ENCODE measurements around the gene PTGES2. TPM values are rescaled to one million over a fixed set of nuclear protein-coding genes. Genes with fewer than 3 reads are reported as not detected.
A peak's percentile ranks its signal among the peaks of the same experiment; 100 is the strongest.

Gene PTGES2
- total and polyA plus RNA-seq, 9 of the 15 experiments (the other 6 are each of a cell fraction or from before 2014, with no cell fraction given), result 2.4 to 196 (median 90.1) TPM

DNA sequence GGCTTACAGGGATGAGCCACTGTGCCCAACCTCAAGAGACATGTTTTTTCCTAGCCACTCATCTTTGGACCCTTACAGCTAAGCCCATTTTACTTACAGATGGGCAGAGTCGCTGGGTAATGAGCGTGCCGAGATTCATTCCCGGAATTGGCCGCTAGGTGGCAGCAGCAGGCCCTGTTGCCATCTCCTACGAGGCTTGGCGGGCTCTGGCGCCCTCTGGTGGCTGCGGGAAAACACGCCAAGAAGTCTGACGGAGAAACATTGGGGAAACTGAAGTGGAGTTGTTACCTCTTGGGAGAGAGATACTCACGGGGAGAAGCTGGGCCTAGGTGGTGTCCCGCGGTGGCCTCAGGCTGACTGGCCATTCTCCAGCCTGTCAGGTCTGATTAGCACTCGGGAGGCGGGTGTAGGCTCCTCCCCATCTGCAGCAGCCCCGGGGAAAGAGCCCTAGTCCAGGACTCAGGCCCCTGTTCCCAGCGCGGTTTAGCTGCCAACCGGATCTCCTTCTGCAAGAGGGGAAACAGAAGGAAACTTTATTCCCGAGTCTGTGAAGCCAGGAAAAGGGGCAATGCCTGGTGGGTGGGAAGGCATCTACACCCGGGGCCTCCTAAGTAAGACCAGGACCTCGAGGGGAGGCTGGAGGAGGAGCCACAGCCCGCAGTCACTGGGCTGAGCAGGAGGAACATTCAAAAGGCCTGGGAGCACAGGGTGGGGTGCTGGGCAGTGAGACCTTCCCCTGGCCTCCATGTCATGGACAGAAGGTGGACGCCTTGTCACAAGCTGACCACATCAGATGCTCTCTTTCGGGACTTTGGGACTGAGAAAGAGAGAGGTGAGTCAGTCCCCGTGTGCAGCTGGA lies 9.7 kb downstream of the PTGES2 start (continued):
- TF ChIP-seq, protein P1, sequence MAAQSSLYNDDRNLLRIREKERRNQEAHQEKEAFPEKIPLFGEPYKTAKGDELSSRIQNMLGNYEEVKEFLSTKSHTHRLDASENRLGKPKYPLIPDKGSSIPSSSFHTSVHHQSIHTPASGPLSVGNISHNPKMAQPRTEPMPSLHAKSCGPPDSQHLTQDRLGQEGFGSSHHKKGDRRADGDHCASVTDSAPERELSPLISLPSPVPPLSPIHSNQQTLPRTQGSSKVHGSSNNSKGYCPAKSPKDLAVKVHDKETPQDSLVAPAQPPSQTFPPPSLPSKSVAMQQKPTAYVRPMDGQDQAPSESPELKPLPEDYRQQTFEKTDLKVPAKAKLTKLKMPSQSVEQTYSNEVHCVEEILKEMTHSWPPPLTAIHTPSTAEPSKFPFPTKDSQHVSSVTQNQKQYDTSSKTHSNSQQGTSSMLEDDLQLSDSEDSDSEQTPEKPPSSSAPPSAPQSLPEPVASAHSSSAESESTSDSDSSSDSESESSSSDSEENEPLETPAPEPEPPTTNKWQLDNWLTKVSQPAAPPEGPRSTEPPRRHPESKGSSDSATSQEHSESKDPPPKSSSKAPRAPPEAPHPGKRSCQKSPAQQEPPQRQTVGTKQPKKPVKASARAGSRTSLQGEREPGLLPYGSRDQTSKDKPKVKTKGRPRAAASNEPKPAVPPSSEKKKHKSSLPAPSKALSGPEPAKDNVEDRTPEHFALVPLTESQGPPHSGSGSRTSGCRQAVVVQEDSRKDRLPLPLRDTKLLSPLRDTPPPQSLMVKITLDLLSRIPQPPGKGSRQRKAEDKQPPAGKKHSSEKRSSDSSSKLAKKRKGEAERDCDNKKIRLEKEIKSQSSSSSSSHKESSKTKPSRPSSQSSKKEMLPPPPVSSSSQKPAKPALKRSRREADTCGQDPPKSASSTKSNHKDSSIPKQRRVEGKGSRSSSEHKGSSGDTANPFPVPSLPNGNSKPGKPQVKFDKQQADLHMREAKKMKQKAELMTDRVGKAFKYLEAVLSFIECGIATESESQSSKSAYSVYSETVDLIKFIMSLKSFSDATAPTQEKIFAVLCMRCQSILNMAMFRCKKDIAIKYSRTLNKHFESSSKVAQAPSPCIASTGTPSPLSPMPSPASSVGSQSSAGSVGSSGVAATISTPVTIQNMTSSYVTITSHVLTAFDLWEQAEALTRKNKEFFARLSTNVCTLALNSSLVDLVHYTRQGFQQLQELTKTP (IDR thresholded peaks at IDR 0.05; ENCODE audit: low read depth in 1 of 2, partially characterized antibody in 2 of 2), result no peak
- peak; percentile 69; the same call in 1 of the 2 replicates for TF ChIP-seq GABPB1 (CRISPR knock-in tag; IDR thresholded peaks at IDR 0.05)
- TF ChIP-seq BRF1 (IDR thresholded peaks at IDR 0.05; ENCODE audit: borderline replicate concordance, extremely low read depth, insufficient read length), result no peak
- TF ChIP-seq, protein P2, sequence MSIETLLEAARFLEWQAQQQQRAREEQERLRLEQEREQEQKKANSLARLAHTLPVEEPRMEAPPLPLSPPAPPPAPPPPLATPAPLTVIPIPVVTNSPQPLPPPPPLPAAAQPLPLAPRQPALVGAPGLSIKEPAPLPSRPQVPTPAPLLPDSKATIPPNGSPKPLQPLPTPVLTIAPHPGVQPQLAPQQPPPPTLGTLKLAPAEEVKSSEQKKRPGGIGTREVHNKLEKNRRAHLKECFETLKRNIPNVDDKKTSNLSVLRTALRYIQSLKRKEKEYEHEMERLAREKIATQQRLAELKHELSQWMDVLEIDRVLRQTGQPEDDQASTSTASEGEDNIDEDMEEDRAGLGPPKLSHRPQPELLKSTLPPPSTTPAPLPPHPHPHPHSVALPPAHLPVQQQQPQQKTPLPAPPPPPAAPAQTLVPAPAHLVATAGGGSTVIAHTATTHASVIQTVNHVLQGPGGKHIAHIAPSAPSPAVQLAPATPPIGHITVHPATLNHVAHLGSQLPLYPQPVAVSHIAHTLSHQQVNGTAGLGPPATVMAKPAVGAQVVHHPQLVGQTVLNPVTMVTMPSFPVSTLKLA (conservative IDR thresholded peaks at IDR 0.05), result peak in 1 of 2 experiments; percentile 56; a peak in 3 of 4 replicates
- no peak for TF ChIP-seq FIP1L1 (IDR thresholded peaks at IDR 0.05; ENCODE audit: low read depth, low read length, poor library complexity, severe bottlenecking)
- no peak for TF ChIP-seq PTRF (tag; IDR thresholded peaks at IDR 0.05)
- no peak for TF ChIP-seq GTF2A2 (tag; IDR thresholded peaks at IDR 0.05)
- TF ChIP-seq ZNF143 (CRISPR knock-in tag; IDR thresholded peaks at IDR 0.05), result 0 out of 2 replicates have a peak, but pooled peaks have one; percentile 48
- peak; percentile 99 for TF ChIP-seq XRCC5 (IDR thresholded peaks at IDR 0.05; ENCODE audit: low read depth, low read length)
- TF ChIP-seq THRAP3 (IDR thresholded peaks at IDR 0.05; ENCODE audit: borderline replicate concordance), result no peak
- no peak for TF ChIP-seq EZH2 (IDR thresholded peaks at IDR 0.05; ENCODE audit: borderline replicate concordance, low read depth, low read length)
- TF ChIP-seq, protein P3, sequence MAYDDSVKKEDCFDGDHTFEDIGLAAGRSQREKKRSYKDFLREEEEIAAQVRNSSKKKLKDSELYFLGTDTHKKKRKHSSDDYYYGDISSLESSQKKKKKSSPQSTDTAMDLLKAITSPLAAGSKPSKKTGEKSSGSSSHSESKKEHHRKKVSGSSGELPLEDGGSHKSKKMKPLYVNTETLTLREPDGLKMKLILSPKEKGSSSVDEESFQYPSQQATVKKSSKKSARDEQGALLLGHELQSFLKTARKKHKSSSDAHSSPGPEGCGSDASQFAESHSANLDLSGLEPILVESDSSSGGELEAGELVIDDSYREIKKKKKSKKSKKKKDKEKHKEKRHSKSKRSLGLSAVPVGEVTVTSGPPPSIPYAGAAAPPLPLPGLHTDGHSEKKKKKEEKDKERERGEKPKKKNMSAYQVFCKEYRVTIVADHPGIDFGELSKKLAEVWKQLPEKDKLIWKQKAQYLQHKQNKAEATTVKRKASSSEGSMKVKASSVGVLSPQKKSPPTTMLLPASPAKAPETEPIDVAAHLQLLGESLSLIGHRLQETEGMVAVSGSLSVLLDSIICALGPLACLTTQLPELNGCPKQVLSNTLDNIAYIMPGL (CRISPR knock-in tag; IDR thresholded peaks at IDR 0.05), result peak; percentile 91; the same call in 1 of the 2 replicates
- peak; percentile 52; the same call in 1 of the 2 replicates for TF ChIP-seq TOE1 (IDR thresholded peaks at IDR 0.05; ENCODE audit: borderline replicate concordance)
- TF ChIP-seq TOE1 (CRISPR knock-in tag; IDR thresholded peaks at IDR 0.05; ENCODE audit: borderline replicate concordance, low read depth), result no peak
- peak; percentile 52 for TF ChIP-seq TCF3 (CRISPR knock-in tag; IDR thresholded peaks at IDR 0.05)
- no peak for TF ChIP-seq ZNF239 (CRISPR knock-in tag; IDR thresholded peaks at IDR 0.05)
- TF ChIP-seq GATAD2A (IDR thresholded peaks at IDR 0.05), result no peak
- TF ChIP-seq RFX5 (IDR thresholded peaks at IDR 0.05; ENCODE audit: low read depth, low read length), result no peak
